HK-2 (cell line): ENCODE results near the gene GOLGA6A.

Experiments used
- DNase-seq: peaks from one replicate; pipeline ENCODE4 v3.0.0-alpha.2; 2018; ENCODE audit not compliant: unreplicated experiment

Gene GOLGA6A

DNA sequence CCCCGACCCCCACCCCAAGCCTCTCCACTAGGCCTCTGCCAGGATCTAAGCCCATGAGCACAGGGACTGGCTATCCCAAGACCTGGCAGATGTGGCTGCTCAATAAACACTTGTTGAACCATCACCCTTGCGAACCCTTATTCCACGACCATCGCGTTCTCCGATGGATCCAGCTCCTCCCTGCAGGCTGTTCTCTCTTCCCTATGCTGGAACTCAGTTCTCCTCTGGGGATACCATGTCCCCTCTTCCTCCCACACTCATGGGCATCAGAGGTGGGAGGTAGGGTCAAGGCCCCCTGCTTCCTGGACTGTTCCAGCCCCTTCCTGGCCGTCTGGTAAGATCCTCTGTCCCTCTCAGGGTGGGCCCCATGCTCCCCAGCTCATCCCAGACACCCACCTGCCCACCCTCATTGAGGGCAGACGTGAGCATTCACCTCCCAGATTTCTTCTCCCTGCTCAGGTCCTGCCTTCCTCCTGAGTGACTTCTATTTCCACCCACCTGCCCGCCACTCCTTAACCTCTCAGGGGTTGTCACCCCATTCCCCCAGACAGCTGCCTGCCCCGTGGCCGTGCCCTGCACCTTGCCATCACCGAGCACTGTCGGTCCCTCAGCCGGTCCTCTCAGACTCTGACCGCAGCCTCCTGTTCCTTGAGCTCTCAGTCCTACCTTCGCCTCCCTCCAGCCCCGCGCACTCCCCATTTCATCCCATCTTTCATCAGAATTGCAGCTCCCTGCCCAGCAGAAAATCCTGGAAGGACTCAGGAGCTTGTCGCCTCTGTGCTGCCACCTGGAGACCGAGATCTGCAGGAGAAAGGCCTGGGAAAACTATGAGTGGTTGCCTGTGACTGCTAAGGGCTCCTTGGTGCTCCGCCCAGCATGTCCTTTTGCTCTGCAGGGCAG lies 45.8 kb downstream of the GOLGA6A start:
- DNase-seq: peak; percentile 33

DNA sequence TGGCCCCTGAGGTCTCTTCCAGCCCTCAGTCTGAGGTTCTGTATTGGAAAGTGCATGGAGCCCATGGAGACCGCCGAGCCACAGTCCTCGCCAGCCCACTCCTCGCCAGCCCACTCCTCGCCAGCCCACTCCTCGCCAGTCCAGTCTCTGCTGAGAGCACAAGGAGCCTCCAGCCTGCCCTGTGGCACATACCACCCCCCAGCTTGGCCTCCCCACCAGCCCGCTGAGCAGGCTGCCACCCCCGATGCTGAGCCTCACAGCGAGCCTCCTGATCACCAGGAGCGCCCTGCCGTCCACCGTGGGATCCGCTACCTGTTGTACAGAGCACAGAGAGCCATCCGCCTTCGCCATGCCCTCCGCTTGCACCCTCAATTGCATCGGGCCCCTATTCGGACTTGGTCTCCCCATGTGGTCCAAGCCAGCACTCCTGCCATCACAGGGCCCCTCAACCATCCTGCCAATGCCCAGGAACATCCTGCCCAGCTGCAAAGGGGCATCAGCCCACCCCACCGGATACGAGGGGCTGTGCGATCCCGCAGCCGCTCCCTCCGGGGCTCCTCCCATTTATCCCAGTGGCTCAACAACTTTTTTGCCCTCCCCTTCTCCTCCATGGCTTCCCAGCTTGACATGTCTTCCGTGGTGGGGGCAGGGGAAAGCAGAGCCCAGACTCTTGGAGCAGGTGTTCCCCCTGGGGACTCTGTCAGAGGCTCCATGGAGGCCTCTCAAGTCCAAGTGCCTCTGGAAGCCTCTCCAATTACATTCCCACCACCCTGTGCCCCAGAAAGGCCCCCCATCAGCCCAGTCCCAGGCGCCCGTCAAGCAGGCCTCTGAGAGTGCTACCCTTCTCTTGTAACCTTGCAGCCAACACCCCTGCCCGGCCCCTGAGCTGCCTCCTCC lies 47.0 kb downstream of the GOLGA6A start:
- no peak for DNase-seq

DNA sequence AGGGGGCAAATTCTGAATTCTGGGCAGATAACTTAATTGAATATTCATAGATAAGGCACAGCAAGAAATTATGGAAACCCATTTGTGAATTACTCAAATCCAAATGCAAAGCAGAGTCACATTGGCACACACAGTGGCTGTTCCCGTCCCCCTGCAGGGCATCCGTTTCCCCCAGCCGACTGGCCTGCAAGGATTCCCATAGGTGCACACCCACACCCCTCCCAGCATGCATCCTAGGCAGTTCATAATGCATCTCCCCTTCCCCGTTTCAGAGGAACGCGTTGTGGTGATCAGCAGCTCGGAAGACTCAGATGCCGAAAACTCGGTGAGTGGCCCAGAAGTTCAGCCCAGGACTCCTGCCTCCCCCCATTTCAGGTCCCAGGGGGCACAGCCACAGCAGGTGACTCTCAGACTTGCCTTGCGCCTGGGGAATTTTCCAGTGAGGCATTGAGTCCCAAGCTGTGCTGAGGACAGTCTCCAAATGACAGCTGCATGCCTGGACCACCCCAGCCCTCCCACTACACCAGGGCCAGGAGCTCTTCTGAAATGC lies 48.1 kb downstream of the GOLGA6A start:
- no peak for DNase-seq

- DNase-seq: no peak
Observed at GRCh38 chr15:74032606-74033561, 49.5 kb downstream of the GOLGA6A start.

DNA sequence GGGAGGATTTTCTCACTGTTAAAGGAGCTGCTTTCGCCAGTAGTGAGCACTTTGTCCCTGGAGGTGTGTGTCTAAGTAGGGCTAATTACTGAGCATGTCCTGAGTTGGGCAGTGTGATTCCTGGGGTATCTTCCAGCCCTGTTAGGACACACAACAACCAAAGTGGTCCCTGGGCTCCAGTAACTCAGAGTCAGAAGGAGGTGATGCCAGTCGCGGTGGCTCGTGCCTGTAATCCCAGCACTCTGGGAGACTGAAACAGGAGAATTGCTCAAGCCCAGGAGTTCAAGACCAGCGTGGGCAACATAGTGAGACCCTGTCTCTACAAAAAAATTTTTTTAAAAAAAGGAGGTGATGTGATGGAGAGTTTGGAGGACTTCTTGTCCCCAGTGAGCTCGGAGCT lies 50.3 kb downstream of the GOLGA6A start:
- DNase-seq: no peak

DNA sequence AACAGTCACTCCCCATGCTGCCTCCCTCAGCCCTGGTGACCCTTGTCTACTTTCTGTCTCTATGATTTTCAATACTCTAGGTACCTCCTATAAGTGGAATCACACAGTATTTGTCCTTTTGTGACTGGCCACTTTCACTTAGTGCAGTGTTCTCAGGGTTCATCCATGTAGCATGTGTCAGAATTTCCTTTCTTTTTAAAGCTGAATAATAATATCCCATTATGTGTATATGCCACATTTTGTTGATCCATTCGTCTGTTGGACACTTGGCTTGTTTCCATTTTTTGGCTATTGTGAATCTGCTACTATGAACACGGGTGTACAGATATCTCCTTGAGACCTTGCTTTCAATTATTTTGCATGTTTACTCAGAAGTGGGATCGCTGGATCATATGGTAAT lies 53.7 kb downstream of the GOLGA6A start:
- DNase-seq: no peak

- DNase-seq: no peak
Observed at GRCh38 chr15:74027688-74028087, 54.7 kb downstream of the GOLGA6A start.

GRCh38 chr15:74025436-74025835 lies 56.9 kb downstream of the GOLGA6A start:
- DNase-seq: no peak

- no peak for DNase-seq
Observed at GRCh38 chr15:74024687-74025086, 57.7 kb downstream of the GOLGA6A start.

- no peak for DNase-seq
Observed at GRCh38 chr15:74022706-74023470, 59.5 kb downstream of the GOLGA6A start.
